HG03571 (cell line): Measurements from ENCODE around the gene MYO5B.
A peak's percentile ranks its signal among the peaks of the same experiment; 100 is the strongest.
"Not testable (repeated sequence)": the region's sequence is repeated elsewhere in the genome, so short reads cannot be mapped to it uniquely, and the experiment has no call there.

ENCODE experiments used
- ATAC-seq: cut with Tn5 transposase; IDR thresholded peaks from one replicate; pipeline ENCODE4 v1.9.1; 2021; ENCODE audit not compliant: unreplicated experiment

The MYO5B gene

GRCh38 chr18:50105027-50105426 is 89.9 kb downstream of the MYO5B start:
- no peak for ATAC-seq

GRCh38 chr18:50104421-50104820 is 90.5 kb downstream of the MYO5B start:
- ATAC-seq = no peak

- ATAC-seq = peak; percentile 72
Observed at GRCh38 chr18:50099725-50100407, 95.1 kb downstream of the MYO5B start.

GRCh38 chr18:50097702-50098101 is 97.2 kb downstream of the MYO5B start:
- no peak for ATAC-seq

GRCh38 chr18:50096766-50097435 is 98.0 kb downstream of the MYO5B start:
- no peak for ATAC-seq

- ATAC-seq = not testable (repeated sequence)
Observed at GRCh38 chr18:50094786-50095185, 100.2 kb downstream of the MYO5B start.

- ATAC-seq = no peak
Observed at GRCh38 chr18:50094221-50094773, 100.7 kb downstream of the MYO5B start.

GRCh38 chr18:50093366-50094064 is 101.4 kb downstream of the MYO5B start:
- ATAC-seq = no peak

- ATAC-seq = no peak
Observed at GRCh38 chr18:50092245-50092805, 102.6 kb downstream of the MYO5B start.

GRCh38 chr18:50091509-50092244 is 103.3 kb downstream of the MYO5B start:
- ATAC-seq = no peak

GRCh38 chr18:50090370-50091312 is 104.3 kb downstream of the MYO5B start:
- ATAC-seq = no peak

GRCh38 chr18:50089702-50090101 is 105.2 kb downstream of the MYO5B start:
- ATAC-seq = no peak

GRCh38 chr18:50083708-50084107 is 111.2 kb downstream of the MYO5B start:
- no peak for ATAC-seq

- no peak for ATAC-seq
Observed at GRCh38 chr18:50080932-50081560, 113.9 kb downstream of the MYO5B start.

- ATAC-seq = no peak
Observed at GRCh38 chr18:50080316-50080715, 114.6 kb downstream of the MYO5B start.

GRCh38 chr18:50079571-50080295 is 115.2 kb downstream of the MYO5B start:
- ATAC-seq = no peak

GRCh38 chr18:50076277-50076676 is 118.7 kb downstream of the MYO5B start:
- ATAC-seq = no peak

- ATAC-seq = no peak
Observed at GRCh38 chr18:50075772-50076171, 119.2 kb downstream of the MYO5B start.

- ATAC-seq = no peak
Observed at GRCh38 chr18:50074404-50074803, 120.5 kb downstream of the MYO5B start.
